ENCODE results near the gene SSMEM1.

GRCh38 chr7:130218806-130219620 is 11.4 kb downstream of the SSMEM1 start:
- TF ChIP-seq CTCF (IDR thresholded peaks at IDR 0.05; ENCODE audit: low read depth, low read length) (no peak), EZH2phosphoT487 (IDR thresholded peaks at IDR 0.05; ENCODE audit: low read depth) (no peak)
